ENCODE measurements around the gene KCTD2. TPM values are rescaled to one million over a fixed set of nuclear protein-coding genes. Genes with fewer than 3 reads are reported as not detected.

KCTD2 gene, protein sequence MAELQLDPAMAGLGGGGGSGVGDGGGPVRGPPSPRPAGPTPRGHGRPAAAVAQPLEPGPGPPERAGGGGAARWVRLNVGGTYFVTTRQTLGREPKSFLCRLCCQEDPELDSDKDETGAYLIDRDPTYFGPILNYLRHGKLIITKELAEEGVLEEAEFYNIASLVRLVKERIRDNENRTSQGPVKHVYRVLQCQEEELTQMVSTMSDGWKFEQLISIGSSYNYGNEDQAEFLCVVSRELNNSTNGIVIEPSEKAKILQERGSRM
- 19.7 and 23.1 TPM in 2 replicates for total RNA-seq

DNA sequence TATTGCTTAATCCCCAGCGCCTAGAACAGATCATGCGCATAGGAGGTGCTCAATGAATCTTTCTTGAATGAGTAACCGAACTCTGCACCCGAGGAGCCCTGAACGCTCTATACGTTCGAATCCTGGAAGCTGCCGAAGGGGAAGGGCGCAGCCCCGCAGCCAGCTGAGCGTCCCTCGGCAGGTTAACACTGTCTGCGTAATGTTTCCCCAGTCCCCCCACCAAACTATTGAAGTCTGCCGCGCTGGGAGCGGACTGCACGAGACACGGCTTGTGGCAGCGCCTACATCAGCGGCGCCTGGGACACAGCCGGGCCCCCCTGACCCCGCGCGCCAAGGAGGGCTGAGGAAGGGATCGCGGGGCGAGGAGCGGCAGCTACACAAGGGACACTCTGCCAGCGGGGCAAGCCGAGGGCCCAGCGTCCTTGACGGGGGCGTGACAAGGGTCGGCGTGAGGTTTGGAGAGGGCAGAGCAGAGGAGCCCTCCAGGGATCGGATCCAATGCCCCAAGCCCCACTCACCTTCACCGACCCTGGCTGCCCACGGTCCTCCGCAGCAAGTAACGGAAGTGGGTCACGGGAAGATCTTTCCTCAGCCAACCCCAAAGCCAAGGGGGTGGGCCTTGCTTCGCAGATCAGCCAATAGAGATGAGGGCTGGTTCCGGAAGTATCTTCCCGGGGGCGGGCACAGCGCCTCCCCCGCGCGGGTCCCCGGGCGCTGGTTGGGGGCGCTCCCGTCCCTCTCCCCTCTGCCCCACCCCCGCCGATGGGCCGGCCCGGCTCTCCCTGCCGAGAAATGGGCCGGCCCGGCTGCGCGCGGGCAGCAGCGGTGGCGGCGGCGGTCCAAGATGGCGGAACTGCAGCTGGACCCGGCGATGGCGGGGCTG lies at the start of gene KCTD2, which contains the start of gene ATP5PD:
TSS of gene KCTD2 (plus strand) at position 819 of the 883 bp plus-strand sequence. CDS start at position 845, 26 bp downstream.
TSS of gene ATP5PD (minus strand) at position 563 of the 883 bp plus-strand sequence. CDS start 4,319 bp downstream, outside the sequence.

DNA sequence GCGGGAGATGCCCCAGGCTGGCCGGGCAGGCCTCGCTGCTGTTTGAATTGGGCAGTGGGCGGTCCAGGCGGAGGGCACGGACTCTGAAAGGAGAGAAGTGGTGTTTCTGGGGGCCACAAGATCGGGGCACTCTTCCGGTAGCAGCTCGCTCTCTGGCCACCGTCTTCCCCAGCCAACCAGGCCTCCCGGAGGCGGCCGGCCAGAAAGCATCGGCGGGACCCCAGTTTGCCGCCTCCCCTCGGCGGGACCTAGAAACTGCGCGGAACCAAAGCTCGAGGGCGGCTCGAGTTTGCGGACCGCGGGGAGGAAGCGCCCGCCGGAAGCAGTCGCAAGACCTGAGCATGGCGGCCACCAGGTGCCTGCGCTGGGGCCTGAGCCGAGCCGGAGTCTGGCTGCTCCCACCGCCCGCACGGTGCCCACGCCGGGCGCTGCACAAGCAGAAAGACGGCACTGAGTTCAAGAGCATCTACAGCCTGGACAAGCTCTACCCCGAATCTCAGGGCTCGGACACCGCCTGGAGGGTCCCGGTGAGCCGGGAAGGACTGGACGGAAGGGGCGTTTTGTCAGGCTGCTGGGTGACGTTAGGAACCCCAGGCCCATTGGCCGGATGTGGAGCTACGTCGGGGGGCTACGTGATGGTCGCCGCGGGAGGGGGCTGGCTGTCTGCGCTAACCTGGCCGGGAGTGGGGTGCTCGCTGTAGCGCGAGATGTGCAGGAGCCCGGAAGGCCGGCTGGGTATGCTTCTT lies 34.5 kb upstream of the KCTD2 start, which contains the start of gene MRPL58:
TSS of gene MRPL58 (plus strand) at position 325 of the 746 bp plus-strand sequence. CDS start at position 342, 17 bp downstream.

DNA sequence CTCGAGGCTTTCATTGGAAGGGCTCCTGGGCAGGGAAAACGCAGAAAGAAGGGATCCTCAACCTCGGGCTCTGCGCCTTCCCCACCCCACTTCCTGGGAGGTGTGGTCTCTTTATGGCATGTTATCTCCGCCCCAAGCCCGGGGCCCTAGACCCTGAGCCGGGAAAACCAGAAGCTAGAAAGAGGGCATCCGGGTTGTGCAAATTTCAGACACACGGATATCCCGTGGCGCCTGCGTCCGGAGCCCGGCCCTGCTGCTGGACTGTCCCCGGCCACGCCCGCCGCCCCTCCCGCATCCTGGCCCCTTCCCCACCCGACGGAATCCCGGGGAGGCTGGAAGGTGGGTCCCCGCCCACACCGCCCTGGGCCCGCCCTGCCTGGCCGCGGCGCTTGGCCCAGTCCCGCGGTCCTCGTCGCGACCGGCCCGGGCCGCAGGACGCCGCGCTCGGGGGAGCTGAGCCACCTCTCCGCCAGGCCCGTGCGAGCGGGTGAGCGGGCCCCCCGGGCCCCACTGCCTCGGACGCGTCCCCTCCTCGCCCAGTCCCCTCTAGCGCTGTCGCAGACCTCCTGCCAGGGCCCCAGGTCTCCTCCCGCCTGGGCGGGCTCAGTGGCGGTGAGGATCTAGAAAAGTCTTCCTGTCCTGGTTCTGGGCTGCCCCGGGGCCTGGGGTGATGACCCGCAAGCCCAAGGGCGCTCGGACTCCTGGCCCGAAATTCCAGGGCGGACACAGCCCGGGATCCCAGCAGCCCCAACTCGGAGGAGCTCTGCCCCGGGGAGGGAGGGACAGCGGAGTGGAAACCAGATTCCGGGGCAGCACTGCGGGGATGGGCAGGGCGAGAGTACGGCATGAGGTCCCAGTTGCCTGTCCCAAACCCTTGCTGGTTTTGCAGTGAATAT lies 40.8 kb downstream of the KCTD2 start, which contains the start of gene SLC16A5:
TSS of gene SLC16A5 (plus strand) at position 397 of the 896 bp plus-strand sequence. CDS start 5,683 bp downstream, outside the sequence.

DNA sequence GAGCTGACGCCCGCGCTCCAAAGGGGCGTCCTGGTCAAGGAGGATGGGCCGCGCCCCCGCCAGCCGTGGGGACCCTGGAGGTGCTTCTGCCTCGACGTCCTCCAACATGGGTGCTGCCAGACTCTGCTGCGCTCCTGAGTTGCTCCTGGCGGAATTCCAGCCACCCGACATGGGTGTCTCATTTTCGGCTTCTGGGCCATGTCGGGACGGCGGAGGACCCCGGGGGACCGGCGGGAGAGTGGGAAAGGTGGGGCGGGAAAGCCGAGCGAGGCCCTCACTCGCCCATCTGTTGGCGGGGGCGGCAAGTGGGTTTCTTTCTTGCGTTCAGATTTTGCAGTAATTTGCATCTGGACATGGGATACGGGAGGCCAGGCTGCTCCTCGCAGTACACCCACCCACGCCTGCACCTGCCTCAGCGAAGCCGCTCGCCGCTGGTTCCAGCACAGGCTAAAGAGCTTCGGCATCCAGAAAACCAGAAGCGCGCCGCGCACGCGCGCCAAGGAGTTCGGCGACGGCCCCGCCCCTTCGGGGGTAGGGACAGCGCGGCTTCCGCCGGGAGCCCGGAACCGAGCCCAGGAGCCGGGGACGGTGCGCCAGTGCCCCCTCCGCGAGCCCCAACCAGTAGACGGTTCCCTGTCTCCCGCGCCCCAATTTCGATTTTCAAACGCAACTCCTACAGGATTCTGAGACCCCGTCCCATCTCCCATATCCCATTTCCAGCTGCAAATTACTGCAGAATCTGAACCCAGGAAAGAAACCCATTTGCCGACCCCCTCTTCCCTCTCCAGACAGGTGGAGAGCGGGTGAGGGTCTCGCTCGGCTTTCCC lies 62.6 kb downstream of the KCTD2 start, which contains the start of gene ARMC7:
TSS of gene ARMC7 (plus strand) at position 563 of the 827 bp plus-strand sequence. CDS start 320 bp downstream, outside the sequence.

Other genes with a start within 250 kb of the KCTD2 start
- gene GRIN2C, start 187.3 kb upstream of the KCTD2 start, total RNA-seq: 0.13 and 0.50 TPM in 2 replicates
- gene FDXR, start 174.2 kb upstream of the KCTD2 start, total RNA-seq: 25.0 and 43.9 TPM in 2 replicates
- not detected in 2 replicates for gene FADS6, start 153.6 kb upstream of the KCTD2 start, total RNA-seq
- gene USH1G, start 124.0 kb upstream of the KCTD2 start, total RNA-seq: 0.03 TPM in 1 of 2 replicates, not detected in the other
- not detected in 2 replicates for gene OTOP2, start 123.0 kb upstream of the KCTD2 start, total RNA-seq
- not detected in 2 replicates for gene OTOP3, start 111.3 kb upstream of the KCTD2 start, total RNA-seq
- gene HID1, start 74.5 kb upstream of the KCTD2 start, total RNA-seq: 2.2 and 2.3 TPM in 2 replicates
- 22.5 and 25.6 TPM in 2 replicates for gene CDR2L, start 59.6 kb upstream of the KCTD2 start, total RNA-seq
- gene MRPL58, start 34.6 kb upstream of the KCTD2 start, total RNA-seq: 13.4 and 15.6 TPM in 2 replicates
- gene ATP5PD, start 256 bp upstream of the KCTD2 start, total RNA-seq: 129 and 130 TPM in 2 replicates
- 3.3 and 6.9 TPM in 2 replicates for gene SLC16A5, start 40.7 kb downstream of the KCTD2 start, total RNA-seq
- gene ARMC7, start 62.7 kb downstream of the KCTD2 start, total RNA-seq: 3.1 and 3.3 TPM in 2 replicates
- gene NT5C, start 84.5 kb downstream of the KCTD2 start, total RNA-seq: 23.1 TPM in 2 replicates
- 57.6 and 68.6 TPM in 2 replicates for gene JPT1, start 107.3 kb downstream of the KCTD2 start, total RNA-seq
- gene SUMO2, start 135.7 kb downstream of the KCTD2 start, total RNA-seq: 91.4 and 105 TPM in 2 replicates
- 19.0 and 28.8 TPM in 2 replicates for gene NUP85, start 158.5 kb downstream of the KCTD2 start, total RNA-seq
- gene GGA3, start 214.4 kb downstream of the KCTD2 start, total RNA-seq: 16.7 and 28.0 TPM in 2 replicates
- 31.5 and 34.0 TPM in 2 replicates for gene MRPS7, start 214.7 kb downstream of the KCTD2 start, total RNA-seq
- 8.7 and 10.1 TPM in 2 replicates for gene MIF4GD, start 224.0 kb downstream of the KCTD2 start, total RNA-seq
- gene SLC25A19, start 242.2 kb downstream of the KCTD2 start, total RNA-seq: 5.5 and 8.8 TPM in 2 replicates

All from smooth muscle cell of the pulmonary artery (primary cell).